GM19238 (cell line): Measurements from ENCODE around the gene SLC18A3.

Experiments
- DNase-seq: peaks from one replicate; pipeline ENCODE4 v3.0.0; 2011; ENCODE audit warnings: low spot score; ENCODE audit not compliant: insufficient read length

The SLC18A3 gene

DNA sequence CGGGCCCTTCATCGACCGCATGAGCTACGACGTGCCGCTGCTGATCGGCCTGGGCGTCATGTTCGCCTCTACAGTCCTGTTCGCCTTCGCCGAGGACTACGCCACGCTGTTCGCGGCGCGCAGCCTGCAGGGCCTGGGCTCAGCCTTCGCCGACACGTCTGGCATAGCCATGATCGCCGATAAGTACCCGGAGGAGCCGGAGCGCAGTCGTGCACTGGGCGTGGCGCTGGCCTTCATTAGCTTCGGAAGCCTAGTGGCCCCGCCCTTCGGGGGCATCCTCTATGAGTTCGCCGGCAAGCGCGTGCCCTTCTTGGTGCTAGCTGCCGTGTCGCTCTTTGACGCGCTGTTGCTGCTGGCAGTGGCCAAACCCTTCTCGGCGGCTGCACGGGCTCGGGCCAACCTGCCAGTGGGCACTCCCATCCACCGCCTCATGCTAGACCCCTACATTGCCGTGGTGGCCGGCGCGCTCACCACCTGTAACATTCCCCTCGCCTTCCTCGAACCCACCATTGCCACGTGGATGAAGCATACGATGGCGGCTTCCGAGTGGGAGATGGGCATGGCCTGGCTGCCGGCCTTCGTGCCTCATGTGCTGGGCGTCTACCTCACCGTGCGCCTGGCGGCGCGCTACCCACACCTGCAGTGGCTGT lies 1.2 kb downstream of the SLC18A3 start:
- no peak for DNase-seq

DNA sequence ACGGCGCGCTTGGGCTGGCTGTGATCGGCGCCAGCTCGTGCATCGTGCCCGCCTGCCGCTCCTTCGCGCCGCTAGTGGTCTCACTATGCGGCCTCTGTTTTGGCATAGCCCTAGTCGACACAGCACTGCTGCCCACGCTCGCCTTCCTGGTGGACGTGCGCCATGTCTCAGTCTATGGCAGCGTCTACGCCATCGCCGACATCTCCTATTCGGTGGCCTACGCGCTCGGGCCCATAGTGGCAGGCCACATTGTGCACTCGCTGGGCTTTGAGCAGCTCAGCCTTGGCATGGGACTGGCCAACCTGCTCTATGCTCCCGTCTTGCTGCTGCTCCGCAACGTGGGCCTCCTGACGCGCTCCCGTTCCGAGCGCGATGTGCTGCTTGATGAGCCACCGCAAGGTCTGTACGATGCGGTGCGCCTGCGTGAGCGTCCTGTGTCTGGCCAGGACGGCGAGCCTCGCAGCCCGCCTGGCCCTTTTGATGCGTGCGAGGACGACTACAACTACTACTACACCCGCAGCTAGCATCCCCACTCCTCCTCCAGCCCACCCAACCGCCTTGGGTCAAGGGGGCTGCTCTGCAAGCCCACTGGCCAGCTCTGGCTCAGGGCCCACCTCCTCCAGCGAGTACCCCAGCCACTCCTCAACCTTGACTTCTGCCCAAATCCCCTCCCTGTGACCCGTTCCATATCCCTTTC lies 1.9 kb downstream of the SLC18A3 start:
- DNase-seq = no peak

DNA sequence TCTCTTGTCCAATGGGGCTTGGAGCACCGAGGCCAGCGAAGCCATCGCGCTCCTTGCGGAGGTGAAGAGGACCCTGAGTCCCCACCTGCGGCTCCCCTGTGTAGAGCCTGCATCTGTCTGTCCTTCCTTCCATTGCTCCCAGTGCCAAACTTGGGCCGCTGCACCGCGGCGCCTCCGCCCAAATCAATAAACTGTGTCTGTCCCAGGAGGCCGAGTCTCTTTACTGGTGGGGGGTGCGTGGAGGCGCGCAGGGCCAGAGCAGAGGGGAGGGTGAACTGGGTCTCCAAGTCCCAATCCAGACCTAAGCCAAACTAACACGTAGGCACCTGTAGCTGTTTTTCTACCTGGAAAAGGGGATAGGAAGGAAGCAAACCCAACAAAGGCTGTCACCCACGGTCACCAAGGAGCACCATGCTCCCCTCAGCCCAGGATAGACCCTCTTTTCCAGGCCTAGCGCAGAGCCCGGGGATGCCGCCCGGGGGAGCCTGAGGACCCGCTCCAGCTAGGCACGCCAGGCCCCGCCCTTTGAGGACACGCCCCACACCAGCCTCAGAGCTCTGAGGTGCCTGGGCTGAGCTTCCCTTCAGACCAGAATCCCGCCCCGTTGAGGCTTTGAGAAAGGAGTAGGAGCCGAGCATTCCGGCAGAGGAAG lies 2.5 kb downstream of the SLC18A3 start:
- no peak for DNase-seq

DNA sequence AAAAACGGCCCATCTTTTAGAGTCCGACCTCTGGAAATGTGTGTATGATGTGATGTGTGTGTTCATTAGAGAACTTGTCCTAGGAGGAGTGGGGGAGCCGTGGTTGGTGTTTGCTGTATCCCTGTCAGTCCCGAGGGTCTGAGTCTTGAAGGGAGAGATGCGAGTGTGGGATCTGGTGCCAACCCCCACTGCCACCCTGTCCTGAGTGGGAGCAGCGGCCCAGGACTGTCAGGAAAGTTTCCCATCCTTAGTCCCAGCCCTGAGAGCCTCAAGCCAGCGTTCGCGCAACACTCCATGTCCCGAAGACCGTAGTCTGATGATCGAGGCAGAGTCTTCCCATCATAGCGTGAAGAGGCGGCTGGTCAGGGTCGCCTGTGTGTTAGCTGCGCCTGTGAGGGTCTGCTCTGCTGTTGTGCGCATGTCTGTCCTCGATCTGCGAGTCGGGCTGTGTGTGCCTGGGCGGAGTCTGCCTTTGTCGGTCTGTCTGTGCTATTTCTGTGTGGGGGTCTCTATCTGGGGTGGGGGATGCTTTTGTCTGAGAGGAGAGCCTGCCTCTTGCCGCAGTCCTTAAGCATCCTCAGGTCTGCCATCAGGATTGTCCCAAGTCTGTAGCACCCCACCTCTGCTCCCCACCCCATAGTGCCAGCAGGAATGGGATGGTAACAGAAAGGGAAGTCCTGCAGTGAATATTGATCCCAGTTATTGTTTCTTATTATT lies 3.2 kb downstream of the SLC18A3 start:
- DNase-seq = no peak

DNA sequence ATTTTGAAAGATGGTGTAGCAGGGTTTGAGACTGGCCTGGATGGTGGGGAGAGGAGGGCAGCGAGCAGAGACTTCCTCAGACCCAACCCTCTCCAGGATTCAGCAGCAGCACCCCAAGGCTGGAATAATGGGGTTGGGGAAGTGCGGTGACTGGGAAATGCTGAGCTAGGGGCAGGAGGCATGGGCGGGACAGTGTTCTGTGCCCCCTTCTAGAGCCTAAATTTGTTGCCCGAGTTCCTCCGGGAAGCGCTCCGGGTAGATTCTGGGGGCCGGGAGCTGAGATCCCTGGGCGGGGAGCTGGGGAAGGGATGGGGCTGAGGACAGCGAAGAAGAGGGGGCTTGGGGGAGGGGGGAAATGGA lies 3.8 kb downstream of the SLC18A3 start, which contains the start of gene CHAT:
Gene CHAT (plus strand): TSS at position 156 of the 360 bp plus-strand sequence. CDS start 153 bp downstream, at position 309.
- no peak for DNase-seq

DNA sequence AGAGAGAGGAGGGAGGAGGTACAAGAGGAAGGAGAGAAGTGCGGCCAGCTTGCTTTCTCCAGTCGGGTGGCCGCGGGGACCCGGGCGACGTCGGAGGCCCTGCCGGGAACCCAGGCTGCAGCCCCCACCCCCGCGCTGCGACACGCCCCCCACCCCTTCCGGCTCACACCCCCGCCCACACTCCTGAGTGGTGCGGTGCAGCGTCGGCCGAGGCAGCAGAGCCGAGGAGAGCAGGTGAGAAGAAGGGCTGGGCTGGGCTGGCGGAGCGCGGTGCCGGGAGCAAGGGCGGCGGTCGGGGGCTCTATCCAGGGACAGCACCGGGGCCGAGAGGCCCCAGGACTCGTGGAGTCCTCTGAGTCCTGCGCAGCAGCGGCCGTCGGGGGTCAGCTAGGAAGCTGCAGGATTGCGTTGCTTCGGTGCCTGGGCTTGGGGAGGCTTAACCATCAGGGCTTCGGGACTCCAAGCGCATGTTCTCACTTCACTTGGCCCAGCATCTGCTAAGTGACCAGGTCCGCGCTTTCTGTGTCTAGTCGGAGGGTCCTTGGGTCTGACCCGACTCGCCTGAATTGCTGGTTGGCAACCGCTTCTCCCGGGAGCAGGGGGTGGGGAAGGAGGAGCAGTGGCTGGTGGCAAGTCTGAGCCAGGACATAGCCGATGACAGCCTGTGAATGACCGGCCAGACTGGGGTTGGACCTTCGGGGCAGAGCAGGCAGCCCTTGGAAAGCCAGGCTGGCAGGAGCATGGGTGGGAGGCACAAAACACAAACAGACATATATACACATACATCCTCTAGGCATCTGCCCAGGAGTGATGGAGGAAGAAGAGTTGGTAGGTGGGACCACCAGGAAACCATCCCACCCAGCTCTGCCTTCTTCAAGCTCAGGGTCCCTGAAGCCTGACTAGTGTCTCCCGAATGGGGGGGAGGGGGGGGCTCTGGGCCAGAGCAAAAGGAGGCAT lies 4.4 kb downstream of the SLC18A3 start:
- no peak for DNase-seq

DNA sequence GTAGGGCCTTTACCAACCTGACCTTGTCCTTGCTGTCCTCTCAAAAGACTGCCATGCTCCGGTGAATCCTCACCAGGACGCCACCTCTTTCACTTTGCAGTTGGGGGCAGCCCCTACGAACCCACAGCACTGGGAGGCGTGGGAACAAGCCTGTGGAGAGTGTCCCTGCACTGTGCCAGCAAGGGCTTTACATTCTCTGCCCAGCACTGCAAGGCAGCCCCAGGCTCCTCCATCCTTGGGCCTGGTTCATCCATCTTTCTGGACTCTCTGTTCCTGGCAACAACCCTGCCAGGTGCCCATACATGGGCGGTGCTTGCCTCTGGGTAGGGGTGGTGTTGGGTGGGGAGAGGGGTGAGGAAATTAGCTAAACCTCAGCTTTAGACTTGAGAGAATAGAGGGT lies 5.1 kb downstream of the SLC18A3 start:
- DNase-seq = no peak

DNA sequence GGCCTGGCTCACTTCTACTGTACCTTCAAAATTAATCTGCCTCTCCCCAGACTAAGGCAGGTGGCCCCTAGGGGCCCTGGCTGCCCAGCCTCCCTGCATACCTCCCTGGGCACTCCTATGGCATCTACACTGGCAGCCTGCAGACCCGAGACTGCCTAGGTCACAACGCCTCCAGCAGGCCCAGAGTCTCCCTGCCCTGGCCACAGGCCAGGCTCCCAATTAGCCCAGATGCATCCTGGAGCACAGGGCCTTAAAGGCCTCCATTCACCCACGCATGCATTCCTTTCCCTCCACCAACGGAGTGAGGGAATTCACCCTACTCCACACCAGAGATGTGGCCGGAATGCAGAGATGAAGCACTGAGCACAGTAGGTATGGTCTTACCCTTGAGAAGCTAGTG lies 5.6 kb downstream of the SLC18A3 start:
- no peak for DNase-seq

DNA sequence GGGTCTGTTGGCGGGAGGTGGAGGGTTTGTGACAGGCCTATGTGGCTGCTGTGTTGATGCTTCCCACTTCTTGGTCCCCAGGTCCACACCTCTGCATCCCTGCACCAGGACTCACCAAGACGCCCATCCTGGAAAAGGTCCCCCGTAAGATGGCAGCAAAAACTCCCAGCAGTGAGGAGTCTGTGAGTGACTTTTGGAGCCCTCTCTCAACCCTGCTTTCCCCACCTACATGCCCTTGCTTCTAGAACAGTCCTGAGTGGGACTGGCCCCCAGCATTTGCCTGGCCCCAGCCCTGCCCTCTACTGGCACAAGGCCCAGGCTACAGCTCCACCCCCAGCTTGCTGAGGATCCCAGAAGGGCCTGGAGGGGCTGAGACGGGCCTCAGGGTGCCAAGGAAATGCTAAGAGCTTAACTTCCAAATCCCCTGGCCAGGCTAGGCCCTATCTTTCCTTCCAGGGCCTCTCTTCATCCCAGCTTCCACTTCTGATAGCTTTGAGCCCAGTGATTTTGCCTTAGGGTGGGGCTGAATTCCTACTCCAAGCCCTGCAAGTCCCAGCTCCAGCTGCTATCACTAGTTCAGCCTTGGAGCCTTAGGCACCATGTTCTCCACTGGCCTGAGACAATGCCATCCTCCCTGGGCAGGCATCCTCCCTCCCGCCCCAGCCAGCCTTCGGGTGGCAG lies 6.5 kb downstream of the SLC18A3 start:
- DNase-seq = no peak

DNA sequence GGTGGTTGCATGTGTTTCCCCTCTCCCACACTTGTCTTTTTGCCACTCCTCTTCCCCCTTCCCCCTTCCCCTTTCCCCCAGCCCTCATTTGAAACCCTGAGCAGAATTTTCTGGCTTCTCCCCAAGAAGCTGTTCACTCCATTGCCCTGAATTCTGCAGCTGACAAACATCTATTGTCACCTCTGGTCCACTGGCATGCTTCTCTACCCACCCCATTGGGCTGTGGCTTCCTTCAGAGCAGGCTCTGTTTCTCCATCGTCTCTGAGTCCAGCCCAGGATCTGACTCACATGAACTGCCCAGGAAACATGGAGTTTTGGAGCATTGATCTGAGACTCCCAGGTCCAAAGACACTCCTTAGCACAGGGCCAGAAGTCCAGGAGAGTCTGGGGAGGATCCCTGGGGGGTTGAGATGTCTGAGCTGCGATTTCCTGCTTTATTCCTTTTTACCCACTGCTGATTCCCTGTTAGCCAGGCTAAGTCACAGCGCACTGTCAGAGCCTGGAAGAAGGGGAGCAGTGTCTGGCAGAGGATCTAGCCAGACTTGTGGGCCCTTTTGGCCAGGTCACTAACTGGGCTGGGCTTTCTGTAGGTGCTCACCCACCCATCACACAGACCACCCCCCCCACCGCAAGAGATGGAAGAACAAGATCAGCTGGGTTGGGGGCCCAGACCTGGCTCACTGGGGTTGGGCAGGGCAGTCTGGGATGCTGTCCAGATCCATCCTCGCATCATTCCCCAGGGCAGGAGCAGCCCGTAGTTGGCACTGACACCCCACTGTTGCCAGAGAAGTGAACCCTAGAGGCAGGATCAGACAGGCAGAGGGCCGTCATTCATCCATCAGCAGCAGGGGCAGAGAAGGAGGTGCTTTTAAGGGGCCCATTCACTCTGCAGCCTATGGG lies 7.3 kb downstream of the SLC18A3 start:
- no peak for DNase-seq

DNA sequence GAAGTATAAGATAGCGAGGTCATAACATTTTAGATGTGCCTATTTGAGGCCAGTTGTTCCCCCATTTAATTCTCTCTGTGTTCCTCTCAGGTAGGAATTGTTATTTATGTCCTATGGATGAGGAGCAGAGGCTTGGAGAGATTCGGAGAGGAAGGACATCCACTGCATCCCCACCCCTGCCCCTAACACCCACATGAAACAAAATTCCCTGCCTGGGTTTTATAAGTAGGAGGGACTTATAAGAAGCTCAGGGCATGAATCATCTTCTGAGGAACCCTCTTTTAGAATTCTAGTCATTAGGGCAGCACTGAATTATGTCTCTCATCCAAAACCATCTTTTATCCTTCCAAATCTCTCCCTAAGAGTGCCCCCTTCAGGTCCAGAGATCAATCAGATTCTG lies 8.7 kb downstream of the SLC18A3 start:
- DNase-seq = no peak

DNA sequence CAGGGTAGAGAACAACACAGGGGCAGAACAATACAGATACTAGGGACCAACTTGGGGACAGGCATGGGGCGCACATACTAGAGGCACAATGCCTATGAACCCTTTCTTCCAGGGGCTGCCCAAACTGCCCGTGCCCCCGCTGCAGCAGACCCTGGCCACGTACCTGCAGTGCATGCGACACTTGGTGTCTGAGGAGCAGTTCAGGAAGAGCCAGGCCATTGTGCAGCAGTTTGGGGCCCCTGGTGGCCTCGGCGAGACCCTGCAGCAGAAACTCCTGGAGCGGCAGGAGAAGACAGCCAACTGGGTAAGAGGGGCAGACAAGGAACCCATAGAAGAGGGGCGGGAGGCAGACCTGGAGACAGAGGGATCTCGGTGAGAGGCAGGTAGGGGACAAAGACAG lies 9.5 kb downstream of the SLC18A3 start:
- no peak for DNase-seq

DNA sequence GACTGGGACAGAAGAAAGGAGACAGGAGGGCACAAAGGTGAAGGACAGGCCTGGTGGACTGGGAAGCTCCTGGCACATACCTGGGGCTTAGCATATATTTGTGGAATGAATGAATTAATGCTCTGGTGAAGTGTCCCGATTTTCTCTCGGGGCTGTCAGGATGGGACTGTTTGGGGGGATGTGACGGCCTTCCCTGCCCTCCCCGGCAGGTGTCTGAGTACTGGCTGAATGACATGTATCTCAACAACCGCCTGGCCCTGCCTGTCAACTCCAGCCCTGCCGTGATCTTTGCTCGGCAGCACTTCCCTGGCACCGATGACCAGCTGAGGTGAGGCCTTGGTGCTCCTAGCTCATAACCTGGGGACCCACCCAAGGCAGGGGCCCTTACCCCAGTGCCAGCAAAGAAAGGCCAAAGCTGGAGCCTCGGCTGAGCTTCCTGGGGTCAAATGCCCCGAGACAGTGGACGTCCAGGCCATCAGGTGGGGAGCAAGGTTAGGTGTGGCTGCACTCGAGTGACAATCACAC lies 10.2 kb downstream of the SLC18A3 start:
- DNase-seq = no peak

DNA sequence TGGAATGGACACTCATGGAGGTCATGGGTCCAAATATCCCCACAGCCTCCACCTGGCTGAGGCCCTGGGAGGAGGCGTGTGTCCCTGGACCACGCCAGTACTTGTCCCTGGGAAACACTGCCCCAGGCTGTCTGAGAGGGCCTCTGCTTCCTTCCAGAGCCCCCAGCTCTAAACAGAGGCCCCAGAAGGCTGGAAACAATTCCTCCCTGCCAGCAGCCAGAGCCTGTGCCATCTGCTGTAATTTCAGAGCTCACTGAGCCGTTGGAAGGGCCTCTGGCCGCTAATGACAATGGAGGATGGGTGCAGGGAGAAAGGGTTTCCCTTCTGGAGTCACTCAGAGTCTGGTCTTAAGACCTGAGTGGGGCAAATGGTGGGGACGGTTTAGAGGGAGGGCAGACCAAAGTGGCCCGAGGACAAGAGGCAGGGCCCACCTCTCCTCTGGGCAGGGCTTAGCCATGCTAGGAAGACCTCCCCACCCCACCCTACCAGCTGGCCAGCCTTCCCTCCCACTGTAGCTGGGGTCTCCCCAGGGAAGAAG lies 10.8 kb downstream of the SLC18A3 start:
- no peak for DNase-seq

DNA sequence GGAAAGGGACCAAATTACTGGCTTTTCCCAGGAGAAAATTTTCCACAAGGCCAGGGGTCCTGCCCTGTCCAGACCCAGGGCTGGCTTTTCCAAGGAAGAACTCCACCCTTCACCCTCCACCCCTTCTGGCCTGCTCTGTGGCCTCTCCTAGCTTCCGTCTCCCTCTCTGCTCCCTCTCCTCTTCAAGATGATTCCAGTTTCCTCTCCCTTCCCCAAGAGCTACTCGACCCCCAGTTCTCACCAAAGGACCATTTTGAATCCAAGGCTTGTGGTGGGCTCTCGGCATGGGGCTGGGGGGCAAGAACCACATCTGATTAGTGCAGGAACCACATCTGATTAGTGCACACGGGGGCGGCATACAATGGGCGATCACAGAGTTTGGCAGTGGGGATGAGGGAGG lies 11.5 kb downstream of the SLC18A3 start:
- no peak for DNase-seq

DNA sequence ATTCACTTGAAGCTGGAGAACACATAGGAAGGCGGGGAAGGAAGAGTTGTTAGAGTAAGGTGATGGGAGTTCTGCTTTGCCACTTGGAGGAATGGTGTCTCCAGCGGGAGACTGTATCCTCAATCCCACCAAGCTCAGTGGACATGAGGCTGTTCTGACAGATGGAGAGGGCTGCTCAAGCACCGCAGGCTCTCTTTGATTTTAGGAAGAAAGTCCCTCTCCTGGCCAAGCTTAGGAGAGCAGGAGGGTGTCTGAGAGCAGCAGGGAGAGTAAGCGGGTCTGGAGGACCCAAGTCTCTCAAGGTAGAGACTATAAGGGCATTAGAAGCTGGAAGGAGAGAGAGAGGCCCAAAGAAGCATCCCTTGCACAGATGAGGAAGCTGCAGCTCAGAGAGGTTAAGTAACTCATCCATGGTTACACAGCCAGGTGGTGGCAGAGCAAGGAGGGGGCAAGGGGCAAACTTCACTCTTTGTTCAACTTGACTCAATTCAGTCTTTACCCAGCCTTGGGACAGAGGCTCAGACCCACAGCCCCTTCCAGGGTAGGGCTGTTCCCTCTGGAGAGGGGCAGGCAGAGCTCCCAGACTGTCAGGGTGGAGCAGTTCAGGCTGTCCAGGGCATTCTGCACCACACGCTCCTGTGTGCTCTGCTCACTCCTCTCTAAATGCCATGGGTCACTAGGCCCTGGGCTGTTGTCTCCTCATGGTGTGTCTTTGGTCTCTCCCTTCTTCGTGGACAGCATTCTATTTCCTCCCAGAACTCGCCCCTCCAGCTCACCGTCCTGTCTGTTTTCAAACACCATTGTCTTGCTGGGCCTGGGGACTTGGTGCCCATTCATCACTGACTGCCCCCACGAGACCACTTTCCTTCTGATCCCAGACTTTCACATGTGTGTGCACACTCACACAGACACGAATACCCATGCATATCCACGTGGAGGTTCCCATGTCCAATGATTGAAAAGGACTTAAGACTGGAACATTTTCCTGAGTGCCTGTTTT lies 12.6 kb downstream of the SLC18A3 start:
- no peak for DNase-seq

DNA sequence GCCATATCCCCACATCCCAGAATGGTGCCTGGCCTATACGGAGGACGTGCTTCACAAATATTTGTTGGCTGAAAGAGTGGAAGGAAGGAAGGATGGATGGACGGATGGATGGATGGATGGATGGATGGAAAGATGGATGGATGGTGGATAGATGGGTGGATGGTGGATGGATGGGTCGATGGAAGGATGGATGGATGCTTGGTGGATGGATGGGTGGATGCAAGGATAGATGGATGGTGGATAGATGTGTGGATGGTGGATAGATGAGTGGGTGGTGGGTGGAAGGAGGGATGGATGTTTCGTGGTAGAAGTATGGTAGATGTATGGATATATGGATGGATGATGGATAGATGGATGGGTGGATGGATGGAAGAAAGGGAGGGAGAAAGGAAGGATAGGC lies 14.5 kb downstream of the SLC18A3 start:
- DNase-seq = no peak

DNA sequence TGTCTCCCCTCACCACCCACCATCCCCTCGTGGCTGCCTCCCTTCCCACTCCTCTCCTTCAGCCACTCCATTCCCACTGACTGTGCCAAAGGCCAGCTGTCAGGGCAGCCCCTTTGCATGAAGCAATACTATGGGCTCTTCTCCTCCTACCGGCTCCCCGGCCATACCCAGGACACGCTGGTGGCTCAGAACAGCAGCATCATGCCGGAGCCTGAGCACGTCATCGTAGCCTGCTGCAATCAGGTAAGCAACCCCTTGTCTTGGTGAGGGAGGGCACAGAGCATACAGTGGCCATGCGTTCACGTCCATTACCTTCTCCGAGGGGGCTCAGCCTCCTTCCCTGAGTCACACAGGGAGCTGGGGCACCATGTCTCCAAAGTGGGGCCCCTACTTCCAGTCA lies 15.3 kb downstream of the SLC18A3 start:
- DNase-seq = no peak
